K562 (cell line): Measurements from ENCODE around the gene PHF12.

Experiments
- POLR2A ChIP-seq: fragments of 450-650 bp; conservative IDR thresholded peaks from 2 replicates; pipeline ENCODE4 v1.6.1; 2016
- POLR2AphosphoS5 ChIP-seq: IDR thresholded peaks from 2 replicates; pipeline ENCODE4 v1.6.1; 2011; ENCODE audit warnings: mild to moderate bottlenecking, low read depth, low read length, moderate library complexity; ENCODE audit not compliant: control insufficient read depth, insufficient read depth

DNA sequence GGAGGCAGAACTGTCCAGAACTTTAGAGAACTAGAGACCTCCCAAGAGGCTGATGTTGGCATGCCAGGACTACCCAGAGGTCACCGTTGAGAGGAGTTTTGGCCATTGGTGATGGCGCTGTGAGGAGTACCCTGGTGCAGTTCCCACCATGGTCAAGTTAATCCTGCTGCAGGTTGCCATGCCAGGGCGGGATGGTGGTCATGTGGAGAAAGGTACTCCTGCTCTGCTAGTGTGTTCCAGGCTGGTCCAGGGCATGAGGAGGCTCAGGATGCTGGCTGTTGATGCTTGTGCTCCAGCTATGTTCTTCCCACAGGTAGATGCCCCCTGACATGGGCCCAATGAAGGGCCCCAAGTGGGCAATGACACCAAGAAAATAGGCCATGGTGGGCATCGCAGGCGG is 4.1 kb upstream of the PHF12 start:
- no peak for TF ChIP-seq POLR2A
- TF ChIP-seq POLR2AphosphoS5 = no peak
